NCI-H1105 (cell line): ENCODE measurements around the gene THEM4.

Experiments used
- DNase-seq: peaks from one replicate; lab custom pipeline; 2025; lab: John Stamatoyannopoulos, UW

THEM4 gene

GRCh38 chr1:151837884-151838221, 71.5 kb downstream of the THEM4 start:
- DNase-seq: no peak

DNA sequence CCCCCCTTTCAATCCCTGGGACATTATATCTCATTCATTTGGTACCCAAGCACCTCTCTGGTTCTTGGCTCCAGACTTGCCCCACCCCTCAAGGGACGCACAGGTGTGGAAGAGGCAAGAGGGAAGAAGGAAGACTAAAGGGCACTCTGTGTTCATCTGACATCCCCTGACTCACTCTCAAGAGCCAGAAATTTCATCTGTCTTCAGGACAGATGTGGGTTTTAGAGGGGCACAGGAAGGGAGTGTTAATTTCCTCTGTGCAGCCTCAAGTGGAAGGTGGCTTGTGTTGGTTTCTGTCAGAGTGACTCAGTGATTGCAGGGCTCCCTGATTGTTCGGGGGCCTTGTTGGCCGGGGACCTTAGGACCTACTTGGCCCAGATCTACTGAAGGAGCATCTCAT, 72.1 kb downstream of the THEM4 start:
- DNase-seq: no peak

- no peak for DNase-seq
These were observed 73.7 kb downstream of the THEM4 start for GRCh38 chr1:151835596-151835995.

DNA sequence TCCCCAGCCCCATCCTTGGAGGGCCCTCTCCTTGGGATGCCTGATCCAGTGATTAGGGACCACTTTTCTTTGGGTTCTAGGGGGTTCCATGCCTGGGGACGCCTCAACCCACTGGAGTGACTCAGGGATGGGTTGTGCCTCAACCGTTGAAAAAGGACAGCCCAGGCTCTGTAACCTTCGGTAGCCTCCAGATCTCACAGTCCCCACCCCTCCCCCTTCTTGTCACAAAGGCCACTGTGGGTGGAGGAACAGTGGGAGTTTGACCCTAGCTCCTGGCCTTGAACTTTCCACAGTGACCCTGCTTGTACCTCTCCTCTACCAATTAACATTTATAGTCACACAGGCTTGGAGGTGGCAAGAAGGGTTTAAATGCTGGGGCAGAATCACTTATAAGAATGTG, 75.1 kb downstream of the THEM4 start:
- no peak for DNase-seq

DNA sequence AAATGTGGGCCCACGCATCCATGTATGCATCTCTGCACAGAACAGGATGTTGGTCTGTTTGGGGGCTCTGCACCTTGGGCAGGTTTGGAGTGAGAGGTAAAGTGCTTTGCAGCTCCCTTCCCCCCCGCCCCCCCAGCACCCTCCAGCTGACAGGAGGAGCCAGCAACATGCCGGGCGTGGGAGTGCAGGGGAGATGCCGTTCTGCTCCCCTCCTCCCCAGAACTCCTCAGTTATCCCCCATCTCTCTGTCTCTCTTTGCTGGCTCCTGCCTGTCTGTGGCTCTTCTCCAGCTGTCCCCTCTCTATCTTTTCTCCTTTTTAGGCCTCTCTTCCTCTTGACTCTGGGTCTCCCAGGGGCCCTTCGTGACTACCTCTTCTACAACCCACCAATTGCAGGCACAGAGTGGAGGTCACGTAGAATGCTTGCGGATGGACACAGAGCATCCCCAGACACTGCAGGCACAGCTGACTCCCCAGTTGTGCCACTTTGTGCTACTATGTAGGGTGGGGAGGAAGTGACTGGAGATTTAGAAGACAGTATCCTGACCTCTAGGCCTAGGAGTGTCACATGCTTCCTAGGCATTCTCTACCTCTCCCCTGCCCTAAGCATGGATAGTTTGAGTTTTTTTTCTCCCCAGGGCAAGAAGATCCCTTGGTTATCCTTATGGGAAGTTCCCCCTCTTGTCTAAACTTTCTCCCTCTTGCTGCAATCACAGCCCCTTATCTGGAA, 76.0 kb downstream of the THEM4 start:
- no peak for DNase-seq

DNA sequence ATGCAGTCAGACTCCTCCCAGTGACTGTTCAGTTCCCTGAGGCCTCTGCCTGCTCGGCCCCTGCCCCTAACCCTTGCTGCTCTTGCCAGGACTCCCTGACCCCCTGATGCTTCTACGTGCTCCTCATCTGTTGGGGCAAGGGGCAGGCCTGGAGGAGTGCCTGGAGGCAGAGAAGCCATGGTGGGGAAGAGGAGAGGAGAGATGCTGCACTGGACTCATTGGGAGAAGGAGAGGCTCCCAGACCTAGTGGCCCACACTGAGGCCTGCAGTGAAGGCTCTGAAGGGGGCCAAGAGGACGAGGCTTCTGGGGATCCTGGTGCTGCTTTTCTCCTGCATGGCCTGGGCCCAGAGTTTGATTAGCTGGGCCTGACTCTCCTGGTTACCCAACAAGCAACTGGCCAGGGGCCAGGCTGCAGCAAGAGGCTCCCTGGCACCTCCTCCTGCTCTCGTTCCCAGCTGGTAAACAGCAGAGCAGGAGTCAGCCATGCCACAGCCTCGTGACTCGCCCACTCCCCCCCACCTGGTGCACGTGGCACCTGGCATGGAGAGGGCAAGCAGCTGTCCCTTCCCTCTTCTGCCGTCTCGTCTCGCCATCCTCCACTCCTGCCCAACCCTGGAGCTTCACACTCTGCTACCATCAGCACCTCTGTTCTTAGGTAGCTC, 76.9 kb downstream of the THEM4 start:
- DNase-seq: peak; percentile 91

GRCh38 chr1:151831605-151832004, 77.7 kb downstream of the THEM4 start, which contains the start of gene RORC:
Gene RORC, minus strand, starts transcription at chr1:151831802. Its CDS starts 38 bp downstream, at chr1:151831764.
- no peak for DNase-seq

- no peak for DNase-seq
These were observed 78.1 kb downstream of the THEM4 start for GRCh38 chr1:151831256-151831591.

DNA sequence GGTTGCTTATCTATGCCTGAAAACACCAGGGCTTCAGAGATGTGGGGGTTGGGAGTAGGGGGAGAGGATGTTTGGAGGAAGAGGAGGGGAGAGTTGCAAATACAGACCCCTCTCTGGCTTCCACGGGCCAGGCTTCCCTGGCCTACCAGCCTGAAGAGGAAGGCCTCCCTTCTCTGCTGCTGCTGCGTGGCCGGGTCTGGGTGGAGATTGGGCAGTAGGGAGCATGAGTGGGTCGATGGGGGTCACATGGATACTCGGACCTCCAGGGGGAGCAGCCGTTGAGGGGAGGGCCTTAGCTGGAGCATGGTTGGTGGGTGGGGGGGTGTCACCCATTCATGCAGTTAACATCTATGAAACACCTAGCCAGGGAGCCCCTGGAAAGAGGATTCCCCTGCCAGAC, 79.3 kb downstream of the THEM4 start:
- DNase-seq: no peak

DNA sequence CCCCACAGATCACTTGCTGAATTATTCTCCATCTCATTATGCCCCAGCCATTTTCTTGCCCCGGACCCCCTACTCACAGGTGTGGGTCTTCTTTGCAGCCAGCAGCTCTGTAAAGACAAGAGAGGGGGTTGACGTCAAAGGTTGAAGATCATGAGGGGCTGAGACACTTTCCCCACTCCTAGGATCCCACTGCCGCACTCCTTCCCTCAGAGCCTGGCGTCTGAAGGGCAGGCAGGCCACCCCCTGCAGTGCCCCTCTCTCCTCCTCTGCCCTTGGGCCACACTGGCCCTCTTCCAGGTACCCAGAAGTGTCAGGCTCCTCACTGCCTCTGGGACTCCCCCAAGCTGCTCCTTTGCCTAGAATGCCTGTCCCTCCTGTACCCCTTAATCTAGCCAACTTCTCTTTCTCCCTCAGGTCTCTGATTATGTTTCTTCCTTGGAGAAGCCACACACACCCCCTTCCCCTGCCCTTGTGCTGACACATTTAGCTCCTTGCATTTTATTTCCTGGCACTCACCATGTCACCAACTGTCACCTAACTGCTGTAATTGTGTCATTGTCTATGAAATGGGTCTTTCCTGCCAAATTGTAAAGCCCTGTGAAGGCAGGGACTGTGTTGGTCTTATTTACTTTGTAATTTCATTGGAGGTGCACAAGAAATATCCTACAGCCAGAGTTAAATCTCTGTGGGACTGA, 79.8 kb downstream of the THEM4 start:
- DNase-seq: no peak

- DNase-seq: no peak
These were observed 80.4 kb downstream of the THEM4 start for GRCh38 chr1:151828921-151829320.

GRCh38 chr1:151827853-151828252, 81.5 kb downstream of the THEM4 start:
- no peak for DNase-seq

- no peak for DNase-seq
These were observed 83.3 kb downstream of the THEM4 start for GRCh38 chr1:151825751-151826660.

DNA sequence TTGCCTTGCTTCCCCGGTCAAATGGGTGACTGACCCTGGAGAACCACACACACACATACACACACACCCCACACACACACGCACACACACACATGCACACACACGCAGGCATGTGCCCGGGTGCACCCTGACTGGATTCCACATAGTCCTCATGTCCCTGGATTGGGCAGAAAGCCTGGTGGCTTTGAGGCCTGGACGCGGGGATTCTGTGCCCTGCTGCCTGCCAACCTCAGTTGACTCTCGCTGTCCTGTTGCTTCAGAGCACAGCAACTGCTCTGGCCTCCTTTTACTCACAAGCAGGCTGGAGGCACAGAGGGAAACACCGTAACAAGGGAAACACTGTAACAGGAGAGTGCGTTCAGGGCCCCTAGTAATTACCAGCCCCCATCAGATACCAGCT, 84.1 kb downstream of the THEM4 start:
- no peak for DNase-seq
